ENCODE results near the gene KCNAB1.

GRCh38 chr3:156497326-156497725, 376.9 kb downstream of the KCNAB1 start:
- TF ChIP-seq CTCF (IDR thresholded peaks at IDR 0.05; ENCODE audit: low read depth, low read length, missing input control) (no peak), GABPA (IDR thresholded peaks at IDR 0.05 in 1 of 2, conservative IDR thresholded peaks at IDR 0.05 in 1 of 2) (no peak), RAD21 (IDR thresholded peaks at IDR 0.05) (no peak), YY1 (IDR thresholded peaks at IDR 0.05) (no peak)
- TF ChIP-seq, protein P1, sequence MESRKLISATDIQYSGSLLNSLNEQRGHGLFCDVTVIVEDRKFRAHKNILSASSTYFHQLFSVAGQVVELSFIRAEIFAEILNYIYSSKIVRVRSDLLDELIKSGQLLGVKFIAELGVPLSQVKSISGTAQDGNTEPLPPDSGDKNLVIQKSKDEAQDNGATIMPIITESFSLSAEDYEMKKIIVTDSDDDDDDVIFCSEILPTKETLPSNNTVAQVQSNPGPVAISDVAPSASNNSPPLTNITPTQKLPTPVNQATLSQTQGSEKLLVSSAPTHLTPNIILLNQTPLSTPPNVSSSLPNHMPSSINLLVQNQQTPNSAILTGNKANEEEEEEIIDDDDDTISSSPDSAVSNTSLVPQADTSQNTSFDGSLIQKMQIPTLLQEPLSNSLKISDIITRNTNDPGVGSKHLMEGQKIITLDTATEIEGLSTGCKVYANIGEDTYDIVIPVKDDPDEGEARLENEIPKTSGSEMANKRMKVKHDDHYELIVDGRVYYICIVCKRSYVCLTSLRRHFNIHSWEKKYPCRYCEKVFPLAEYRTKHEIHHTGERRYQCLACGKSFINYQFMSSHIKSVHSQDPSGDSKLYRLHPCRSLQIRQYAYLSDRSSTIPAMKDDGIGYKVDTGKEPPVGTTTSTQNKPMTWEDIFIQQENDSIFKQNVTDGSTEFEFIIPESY (IDR thresholded peaks at IDR 0.05): no peak
- TF ChIP-seq, protein P2, sequence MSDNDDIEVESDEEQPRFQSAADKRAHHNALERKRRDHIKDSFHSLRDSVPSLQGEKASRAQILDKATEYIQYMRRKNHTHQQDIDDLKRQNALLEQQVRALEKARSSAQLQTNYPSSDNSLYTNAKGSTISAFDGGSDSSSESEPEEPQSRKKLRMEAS (IDR thresholded peaks at IDR 0.05): no peak

Data from liver (tissue), 3 donors.